PC-9 (cell line): Measurements from ENCODE around the gene NKX1-2. TPM values are rescaled to one million over a fixed set of nuclear protein-coding genes. Genes with fewer than 3 reads are reported as not detected.

Experiments
- BruUV-seq: library from RNA; stranded (reverse); fragments of 400-500 nt; replicated peaks from 2 replicates; lab custom pipeline; 2021; lab: Mats Ljungman, UMichigan
- CTCF ChIA-PET: fragments of 300-600 bp; sonication (Branson Sonifier 250); formaldehyde crosslinking; loops from one replicate; lab custom pipeline; 2022; ENCODE audit warnings: antibody characterized with exemption; lab: Charles Lee
- POLR2A ChIA-PET: fragments of 300-600 bp; sonication (Branson Sonifier 250); formaldehyde crosslinking; loops from one replicate; lab custom pipeline; 2022; ENCODE audit warnings: antibody characterized with exemption; ENCODE audit not compliant: unreplicated experiment; lab: Charles Lee
- DNase-seq, 2 experiments: peaks; one replicate each; pipeline versions ENCODE4 v3.0.0 to v3.0.0-alpha.2; 2015 to 2022; ENCODE audit warnings: mixed read lengths in 1 of 2
- H2AFZ ChIP-seq: fragments of 200-600 bp; sonication (generic); 2 replicates; pipeline ENCODE4 v1.8.1; 2017; ENCODE audit warnings: antibody characterized with exemption
- H3F3A ChIP-seq: fragments of 200-600 bp; sonication (generic); 2 replicates; pipeline ENCODE4 v1.8.1; 2017; ENCODE audit warnings: antibody characterized with exemption, mild to moderate bottlenecking, low read depth; ENCODE audit not compliant: insufficient read depth
- H3K27ac ChIP-seq: fragments of 200-600 bp; sonication (generic); 2 replicates; pipeline ENCODE4 v1.6.1; 2016; ENCODE audit warnings: mixed run types
- H3K27me3 ChIP-seq: fragments of 200-600 bp; sonication (generic); 2 replicates; pipeline ENCODE4 v1.6.1; 2016; ENCODE audit warnings: low read depth, mixed run types; ENCODE audit not compliant: insufficient read depth
- H3K36me3 ChIP-seq: fragments of 200-600 bp; sonication (generic); 2 replicates; pipeline ENCODE4 v1.6.1; 2016; ENCODE audit warnings: low read depth, mixed run types
- H3K4me1 ChIP-seq: fragments of 200-600 bp; sonication (generic); replicated peaks from 2 replicates; pipeline ENCODE4 v1.6.1; 2016; ENCODE audit warnings: mixed run types; ENCODE audit not compliant: insufficient read depth
- H3K4me2 ChIP-seq: fragments of 200-600 bp; sonication (generic); 2 replicates; pipeline ENCODE4 v1.6.1; 2017; ENCODE audit warnings: mixed run types
- H3K4me3 ChIP-seq: fragments of 200-600 bp; sonication (generic); 2 replicates; pipeline ENCODE4 v1.6.1; 2016; ENCODE audit warnings: mixed run types
- H3K79me2 ChIP-seq: fragments of 200-600 bp; sonication (generic); 2 replicates; pipeline ENCODE4 v1.6.1; 2017; ENCODE audit warnings: low read depth, mixed run types
- H3K9me2 ChIP-seq: fragments of 200-600 bp; sonication (generic); 2 replicates; pipeline ENCODE4 v1.8.1; 2017; ENCODE audit warnings: mild to moderate bottlenecking; ENCODE audit not compliant: insufficient read depth
- H3K9me3 ChIP-seq: fragments of 200-600 bp; sonication (generic); 2 replicates; pipeline ENCODE4 v1.8.1; 2016; ENCODE audit warnings: low read depth; ENCODE audit not compliant: insufficient read depth
- H4K20me1 ChIP-seq: fragments of 200-600 bp; sonication (generic); 2 replicates; pipeline ENCODE4 v1.8.1; 2017; ENCODE audit not compliant: insufficient read depth
- EZH2 ChIP-seq: fragments of 200-600 bp; sonication (generic); IDR thresholded peaks from 2 replicates; pipeline ENCODE4 v1.8.0; 2017; ENCODE audit warnings: antibody characterized with exemption, low read depth
- intact Hi-C: fragments of 100-400 bp; cut with micrococcal nuclease; formaldehyde crosslinking; loops from one replicate; pipeline ENCODE4 v1.10.0; 2022; ENCODE audit not compliant: unreplicated experiment
- total RNA-seq: library from RNA; stranded (reverse); gene quantifications from 2 replicates; pipeline ENCODE4 v1.2.3, GENCODE V29; 2021
- TF ChIP-seq, protein P1 (sequence below): fragments of 200-600 bp; sonication (generic); conservative IDR thresholded peaks from 2 replicates; pipeline ENCODE4 v1.6.1; 2017; ENCODE audit warnings: mixed run types, antibody characterized with exemption, mild to moderate bottlenecking, moderate library complexity

NKX1-2 gene
- total RNA-seq, 1 experiment from 2014 or later = 2.9 TPM

DNA sequence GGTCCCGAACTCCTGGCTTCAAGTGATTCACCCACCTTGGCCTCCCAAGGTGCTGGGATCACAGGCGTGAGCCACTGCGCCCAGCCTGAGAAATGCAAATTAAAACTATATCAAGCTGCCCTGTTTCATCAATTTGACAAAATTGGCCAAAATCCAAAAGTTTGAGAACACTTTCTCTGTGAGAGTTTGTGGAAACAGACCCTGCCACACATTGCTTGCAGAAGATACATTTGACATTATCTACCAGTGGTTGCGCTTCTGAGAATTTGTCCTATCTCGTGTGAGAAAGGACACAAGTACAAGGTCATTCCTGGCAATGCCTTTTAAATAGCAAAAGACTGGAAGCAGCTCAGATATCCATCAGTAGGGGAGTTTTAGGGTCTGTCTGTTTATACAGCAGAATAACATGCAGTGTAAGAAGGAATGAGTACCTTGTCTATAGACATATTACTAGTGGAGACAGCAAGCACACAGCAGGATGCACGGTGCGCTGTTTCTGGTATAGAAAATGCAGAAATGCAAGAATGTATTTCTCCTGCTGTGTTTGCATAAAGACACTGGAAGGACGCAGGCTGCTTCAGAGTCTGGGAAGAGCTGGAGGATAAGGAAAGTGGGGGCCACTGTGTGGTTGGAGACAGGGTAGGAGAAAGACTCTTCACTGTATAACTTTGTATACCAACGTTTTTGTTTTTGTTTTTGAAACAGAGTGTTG is 16.1 kb upstream of the NKX1-2 start:
- H3K4me3 ChIP-seq = no peak overlapping the region
- intact Hi-C loops = no loop called here
- no TSS peak for BruUV-seq
- ChIA-PET CTCF (no interaction called here), POLR2A (interaction anchor here (0.6 kb wide), 1 partner anchor 10 kb away, joined by 3 read pairs; no protein-coding TSS in a partner anchor)
- H3F3A ChIP-seq = peaks cover 13% of the 10 kb centered on the region; the same call in 1 of the 2 replicates
- H4K20me1 ChIP-seq = no peaks in the 10 kb centered on the region
- no peak for DNase-seq
- H3K27ac ChIP-seq = no peak overlapping the region
- H3K36me3 ChIP-seq = no peaks in the 10 kb centered on the region
- TF ChIP-seq, protein P1, sequence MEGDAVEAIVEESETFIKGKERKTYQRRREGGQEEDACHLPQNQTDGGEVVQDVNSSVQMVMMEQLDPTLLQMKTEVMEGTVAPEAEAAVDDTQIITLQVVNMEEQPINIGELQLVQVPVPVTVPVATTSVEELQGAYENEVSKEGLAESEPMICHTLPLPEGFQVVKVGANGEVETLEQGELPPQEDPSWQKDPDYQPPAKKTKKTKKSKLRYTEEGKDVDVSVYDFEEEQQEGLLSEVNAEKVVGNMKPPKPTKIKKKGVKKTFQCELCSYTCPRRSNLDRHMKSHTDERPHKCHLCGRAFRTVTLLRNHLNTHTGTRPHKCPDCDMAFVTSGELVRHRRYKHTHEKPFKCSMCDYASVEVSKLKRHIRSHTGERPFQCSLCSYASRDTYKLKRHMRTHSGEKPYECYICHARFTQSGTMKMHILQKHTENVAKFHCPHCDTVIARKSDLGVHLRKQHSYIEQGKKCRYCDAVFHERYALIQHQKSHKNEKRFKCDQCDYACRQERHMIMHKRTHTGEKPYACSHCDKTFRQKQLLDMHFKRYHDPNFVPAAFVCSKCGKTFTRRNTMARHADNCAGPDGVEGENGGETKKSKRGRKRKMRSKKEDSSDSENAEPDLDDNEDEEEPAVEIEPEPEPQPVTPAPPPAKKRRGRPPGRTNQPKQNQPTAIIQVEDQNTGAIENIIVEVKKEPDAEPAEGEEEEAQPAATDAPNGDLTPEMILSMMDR = no peak
- no peak for TF ChIP-seq EZH2
- H3K4me1 ChIP-seq = peaks cover 12% of the 10 kb centered on the region
- H3K9me2 ChIP-seq = no peaks in the 10 kb centered on the region
- H3K27me3 ChIP-seq = no peaks in the 10 kb centered on the region
- H2AFZ ChIP-seq = no peak overlapping the region
- H3K4me2 ChIP-seq = no peak overlapping the region
- peaks cover 16% of the 10 kb centered on the region; the same call in 1 of the 2 replicates for H3K79me2 ChIP-seq
- H3K9me3 ChIP-seq = no peaks in the 10 kb centered on the region

DNA sequence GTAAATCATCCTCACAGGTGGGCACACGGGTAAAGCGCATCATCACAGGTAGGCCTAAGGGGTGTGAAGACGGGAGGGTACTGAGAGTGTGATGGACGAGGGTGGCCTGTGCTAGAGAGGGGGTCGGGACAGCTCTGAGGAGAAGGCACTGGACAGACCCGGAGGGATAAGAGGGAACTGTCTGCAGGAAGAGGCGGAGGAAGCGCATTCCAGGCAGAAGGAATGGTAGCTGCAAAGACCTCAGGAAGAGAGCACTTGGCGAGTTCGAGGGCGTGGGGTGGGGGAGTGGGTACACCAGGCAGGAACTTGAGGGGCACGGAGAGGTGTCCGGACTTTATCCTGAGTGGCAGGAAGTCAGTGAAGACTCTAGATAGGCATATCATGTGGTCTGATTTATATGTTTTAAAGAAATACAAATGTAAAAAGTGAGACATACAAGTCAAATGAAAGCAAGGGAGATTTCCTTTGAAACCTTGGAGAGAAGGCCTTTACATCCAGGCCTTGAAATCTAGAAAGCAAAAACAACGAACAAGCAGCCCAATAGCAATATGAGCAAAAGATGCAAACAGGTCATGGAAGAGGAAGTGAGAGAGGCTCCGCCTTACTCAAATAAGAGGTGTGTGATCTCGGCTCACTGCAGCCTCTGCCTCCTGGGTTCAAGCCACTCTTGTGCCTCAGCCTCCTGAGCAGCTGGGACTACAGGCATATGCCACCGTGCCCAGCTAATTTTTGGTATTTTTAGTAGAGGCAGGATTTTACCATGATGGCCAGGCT is 15.4 kb upstream of the NKX1-2 start:
- Histone ChIP-seq H3K36me3 (no peaks in the 10 kb centered on the region), H3K27me3 (no peaks in the 10 kb centered on the region), H3K9me3 (no peaks in the 10 kb centered on the region), H2AFZ (no peak overlapping the region), H4K20me1 (no peaks in the 10 kb centered on the region), H3K79me2 (peaks cover 16% of the 10 kb centered on the region; the same call in 1 of the 2 replicates), H3K4me1 (peaks cover 13% of the 10 kb centered on the region), H3K4me3 (no peak overlapping the region), H3K9me2 (no peaks in the 10 kb centered on the region), H3F3A (peaks cover 10% of the 10 kb centered on the region; the same call in 1 of the 2 replicates), H3K4me2 (no peak overlapping the region), H3K27ac (no peak overlapping the region)
- TF ChIP-seq, protein P1 = no peak
- no peak for TF ChIP-seq EZH2
- BruUV-seq = no TSS peak
- no peak for DNase-seq
- ChIA-PET CTCF (no interaction called here), POLR2A (interaction anchor here (0.6 kb wide), 1 partner anchor 9 kb away, joined by 3 read pairs; no protein-coding TSS in a partner anchor)
- intact Hi-C loops = no loop called here

DNA sequence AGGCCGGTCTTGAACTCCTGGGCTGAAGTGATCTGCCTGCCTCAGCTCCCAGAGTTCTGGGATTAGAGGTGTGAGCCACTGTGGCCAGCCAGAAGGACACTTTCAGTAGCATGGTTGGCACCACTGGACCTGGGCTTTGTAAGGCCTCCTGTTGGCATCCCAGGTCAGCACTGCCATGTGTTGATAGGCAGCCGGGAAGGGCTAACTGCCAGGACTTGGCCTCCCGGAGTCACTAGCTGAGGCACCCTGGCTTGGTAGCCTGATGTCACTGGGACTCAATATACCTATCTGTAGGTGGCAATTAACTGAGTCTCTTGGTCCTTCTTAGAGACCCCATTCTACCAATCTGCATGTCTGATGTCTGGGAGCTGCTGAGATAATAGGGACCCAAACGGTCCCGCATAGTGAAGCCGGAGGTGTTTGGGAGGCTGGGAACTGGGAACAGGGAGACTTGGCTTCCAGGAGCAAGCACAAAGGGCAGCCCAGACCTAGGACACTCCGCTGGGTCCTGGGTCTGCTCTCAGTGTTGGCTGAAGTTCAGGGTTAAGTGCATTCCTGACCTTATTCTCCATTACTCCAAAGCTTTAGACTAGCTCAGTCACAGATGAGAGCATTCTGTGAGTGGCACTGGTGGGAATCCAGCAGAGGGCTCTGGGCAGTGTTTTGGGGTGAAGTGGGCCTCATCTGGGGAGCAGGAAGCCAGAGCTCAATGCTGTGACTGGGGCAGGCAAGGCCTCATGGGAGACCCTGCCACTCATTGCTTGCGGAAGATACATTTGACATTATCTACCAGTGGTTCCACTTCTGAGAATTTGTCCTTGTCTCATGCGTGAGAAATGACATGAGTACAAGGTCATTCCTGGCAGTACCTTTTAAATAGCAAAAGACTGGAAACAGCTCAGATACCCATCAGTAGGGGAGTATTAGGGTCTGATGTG is 14.5 kb upstream of the NKX1-2 start:
- Histone ChIP-seq H3K79me2 (peaks cover 16% of the 10 kb centered on the region; the same call in 1 of the 2 replicates), H3K36me3 (no peaks in the 10 kb centered on the region), H3K27me3 (no peaks in the 10 kb centered on the region), H3K4me2 (no peak overlapping the region), H3K9me2 (no peaks in the 10 kb centered on the region), H2AFZ (no peak overlapping the region), H3K4me1 (peaks cover 22% of the 10 kb centered on the region), H3K27ac (no peak overlapping the region), H3K9me3 (no peaks in the 10 kb centered on the region), H4K20me1 (no peaks in the 10 kb centered on the region), H3F3A (peaks cover 17% of the 10 kb centered on the region; the same call in 1 of the 2 replicates), H3K4me3 (no peak overlapping the region)
- POLR2A ChIA-PET = no interaction called here
- CTCF ChIA-PET = no interaction called here
- intact Hi-C loops = no loop called here
- no TSS peak for BruUV-seq
- DNase-seq = no peak
- TF ChIP-seq, protein P1 = no peak
- TF ChIP-seq EZH2 = no peak
